ENCODE measurements around the gene CCDC187.

Gene CCDC187

GRCh38 chr9:136289651-136290507 is 14.0 kb downstream of the CCDC187 start:
- H3K4me3 ChIP-seq (ENCODE audit: low read length), result no peak overlapping the region
- no peak for TF ChIP-seq ZNF274 (IDR thresholded peaks at IDR 0.05; ENCODE audit: low read depth, low read length)

- no peak for TF ChIP-seq ZNF274 (IDR thresholded peaks at IDR 0.05; ENCODE audit: low read depth, low read length)
- no peak overlapping the region for H3K4me3 ChIP-seq (ENCODE audit: low read length)
These were observed 15.7 kb downstream of the CCDC187 start for GRCh38 chr9:136287960-136288753.

GRCh38 chr9:136286987-136287379 is 16.9 kb downstream of the CCDC187 start:
- no peak for TF ChIP-seq ZNF274 (IDR thresholded peaks at IDR 0.05; ENCODE audit: low read depth, low read length)
- no peak overlapping the region for H3K4me3 ChIP-seq (ENCODE audit: low read length)

GRCh38 chr9:136286359-136286986 is 17.4 kb downstream of the CCDC187 start:
- TF ChIP-seq ZNF274 (IDR thresholded peaks at IDR 0.05; ENCODE audit: low read depth, low read length), result no peak
- no peak overlapping the region for H3K4me3 ChIP-seq (ENCODE audit: low read length)

GRCh38 chr9:136285501-136286358 is 18.2 kb downstream of the CCDC187 start:
- TF ChIP-seq ZNF274 (IDR thresholded peaks at IDR 0.05; ENCODE audit: low read depth, low read length), result no peak
- H3K4me3 ChIP-seq (ENCODE audit: low read length), result no peak overlapping the region

GRCh38 chr9:136284951-136285350 is 18.9 kb downstream of the CCDC187 start:
- no peak for TF ChIP-seq ZNF274 (IDR thresholded peaks at IDR 0.05; ENCODE audit: low read depth, low read length)
- no peak overlapping the region for H3K4me3 ChIP-seq (ENCODE audit: low read length)

- TF ChIP-seq ZNF274 (IDR thresholded peaks at IDR 0.05; ENCODE audit: low read depth, low read length), result no peak
- H3K4me3 ChIP-seq (ENCODE audit: low read length), result no peak overlapping the region
These were observed 19.6 kb downstream of the CCDC187 start for GRCh38 chr9:136284311-136284710.

- no peak for TF ChIP-seq ZNF274 (IDR thresholded peaks at IDR 0.05; ENCODE audit: low read depth, low read length)
- H3K4me3 ChIP-seq (ENCODE audit: low read length), result no peak overlapping the region
These were observed 20.3 kb downstream of the CCDC187 start for GRCh38 chr9:136283291-136284235.

- H3K4me3 ChIP-seq (ENCODE audit: low read length), result no peak overlapping the region
- TF ChIP-seq ZNF274 (IDR thresholded peaks at IDR 0.05; ENCODE audit: low read depth, low read length), result no peak
These were observed 21.5 kb downstream of the CCDC187 start for GRCh38 chr9:136282272-136282861.

- TF ChIP-seq ZNF274 (IDR thresholded peaks at IDR 0.05; ENCODE audit: low read depth, low read length), result no peak
These were observed 22.2 kb downstream of the CCDC187 start for GRCh38 chr9:136281421-136282271.

GRCh38 chr9:136280535-136281315 is 23.2 kb downstream of the CCDC187 start:
- no peak for TF ChIP-seq ZNF274 (IDR thresholded peaks at IDR 0.05; ENCODE audit: low read depth, low read length)
- H3K4me3 ChIP-seq (ENCODE audit: low read length), result no peak overlapping the region

More at GRCh38 chr9:136281421-136282271, 22.2 kb downstream of the CCDC187 start:
- H3K4me3 ChIP-seq (ENCODE audit: low read length), result no peak overlapping the region
